NCI-H2196 (cell line): Measurements from ENCODE around the gene MANF.

Source experiments
- DNase-seq: peaks from one replicate; lab custom pipeline; 2025; ENCODE audit not compliant: unreplicated experiment; lab: John Stamatoyannopoulos, UW

The MANF gene

GRCh38 chr3:51429138-51429537 lies 44.0 kb downstream of the MANF start:
- no peak for DNase-seq

DNA sequence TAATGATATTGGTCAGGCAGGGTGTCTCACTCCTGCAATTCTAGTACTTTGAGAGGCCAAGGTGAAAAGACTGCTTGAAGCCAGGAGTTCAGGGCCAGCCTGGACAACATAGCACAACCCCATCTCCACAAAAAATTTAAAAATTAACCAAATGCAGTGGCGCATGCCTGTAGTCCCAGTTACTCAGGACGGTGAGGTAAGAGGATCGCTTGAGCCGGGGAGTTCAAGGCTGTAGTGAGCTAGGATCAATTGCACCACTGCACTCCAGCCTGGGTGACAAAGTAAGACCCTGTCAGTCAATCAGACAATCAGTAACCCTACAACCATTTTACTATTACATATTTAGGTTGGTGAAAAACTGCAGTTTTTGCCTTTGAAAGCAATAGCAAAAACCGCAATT lies 49.0 kb downstream of the MANF start:
- no peak for DNase-seq

GRCh38 chr3:51434746-51435327 lies 49.7 kb downstream of the MANF start:
- DNase-seq: peak; percentile 39

GRCh38 chr3:51436998-51437639 lies 52.0 kb downstream of the MANF start:
- DNase-seq: no peak
